ENCODE data around the gene EPSTI1. TPM values are rescaled to one million over a fixed set of nuclear protein-coding genes. Genes with fewer than 3 reads are reported as not detected.

The EPSTI1 gene
- total and polyA plus RNA-seq, 8 donors, result 3.5 to 115 (median 5.2) TPM; not detected in 1

GRCh38 chr13:42892760-42893159 lies 99.3 kb downstream of the EPSTI1 start:
- H3K4me3 ChIP-seq, result no peak overlapping the region
- no peak overlapping the region for H3K27ac ChIP-seq
- no peak for DNase-seq
- peaks cover 6 to 8% (median 7%) of the 10 kb centered on the region in 4 donors for H3K4me1 ChIP-seq
- 76 to 89% (median 83%) methylated on average over 3 of the region's 3 CpGs for WGBS, 5 donors
- TF ChIP-seq EP300 (IDR thresholded peaks at IDR 0.05) (no peak), POLR2A (IDR thresholded peaks at IDR 0.05) (no peak), CTCF (IDR thresholded peaks at IDR 0.05) (no peak), POLR2AphosphoS5 (IDR thresholded peaks at IDR 0.05) (no peak)
- peaks cover 0 to 23% (median 7%) of the 10 kb centered on the region in 4 donors for H3K36me3 ChIP-seq
- no peaks in the 10 kb centered on the region for H3K27me3 ChIP-seq
- no peaks in the 10 kb centered on the region for H3K9me3 ChIP-seq
- intact Hi-C loops (cut with DNase I; ENCODE audit: low total_unique reads), result no loop called here

- no peak for TF ChIP-seq EP300 (IDR thresholded peaks at IDR 0.05)
- peak in 1 of 3 donors; percentile 31 for TF ChIP-seq POLR2AphosphoS5 (IDR thresholded peaks at IDR 0.05)
- H3K27ac ChIP-seq, result peak overlapping the region in 2 of 5 donors; percentile 30 to 60
- WGBS, 5 donors, result 74 to 94% (median 87%) methylated on average over 3 of the region's 3 CpGs
- peaks cover 0 to 17% (median 7%) of the 10 kb centered on the region in 4 donors for H3K36me3 ChIP-seq
- no peak for DNase-seq
- H3K9me3 ChIP-seq, result no peaks in the 10 kb centered on the region
- intact Hi-C loops (cut with DNase I; ENCODE audit: low total_unique reads), result no loop called here
- H3K27me3 ChIP-seq, result no peaks in the 10 kb centered on the region
- H3K4me1 ChIP-seq, result peaks cover 6 to 8% (median 7%) of the 10 kb centered on the region in 4 donors
- H3K4me3 ChIP-seq, result no peak overlapping the region
These were observed 100.5 kb downstream of the EPSTI1 start for GRCh38 chr13:42891591-42891990.

GRCh38 chr13:42885325-42885724 lies 106.7 kb downstream of the EPSTI1 start:
- Histone ChIP-seq H3K4me1 (peaks cover 0 to 8% (median 2%) of the 10 kb centered on the region in 4 donors), H3K4me3 (no peak overlapping the region), H3K9me3 (no peaks in the 10 kb centered on the region), H3K27ac (no peak overlapping the region), H3K27me3 (no peaks in the 10 kb centered on the region), H3K36me3 (peaks cover 0 to 15% (median 7%) of the 10 kb centered on the region in 4 donors)
- intact Hi-C loops (cut with DNase I; ENCODE audit: low total_unique reads), result no loop called here
- DNase-seq, result no peak
- WGBS, 5 donors, result 85 to 89% (median 88%) methylated on average over 8 of the region's 8 CpGs
- TF ChIP-seq EP300 (IDR thresholded peaks at IDR 0.05) (no peak), CTCF (IDR thresholded peaks at IDR 0.05) (no peak), POLR2A (IDR thresholded peaks at IDR 0.05) (no peak), POLR2AphosphoS5 (IDR thresholded peaks at IDR 0.05) (no peak)

GRCh38 chr13:42883771-42884467 lies 108.1 kb downstream of the EPSTI1 start:
- DNase-seq, result peak in 1 of 2 donors; percentile 70
- Histone ChIP-seq H3K4me1 (peaks cover 0 to 8% (median 2%) of the 10 kb centered on the region in 4 donors), H3K4me3 (no peak overlapping the region), H3K9me3 (no peaks in the 10 kb centered on the region), H3K27ac (no peak overlapping the region), H3K36me3 (peaks cover 0 to 15% (median 7%) of the 10 kb centered on the region in 4 donors), H3K27me3 (no peaks in the 10 kb centered on the region)
- intact Hi-C loops (cut with DNase I; ENCODE audit: low total_unique reads), result no loop called here
- TF ChIP-seq POLR2A (IDR thresholded peaks at IDR 0.05), result no peak
- TF ChIP-seq EP300 (IDR thresholded peaks at IDR 0.05), result no peak
- TF ChIP-seq POLR2AphosphoS5 (IDR thresholded peaks at IDR 0.05), result no peak
- 40 to 47% (median 43%) methylated on average over 6 of the region's 6 CpGs for WGBS, 5 donors

GRCh38 chr13:42883142-42883541 lies 108.9 kb downstream of the EPSTI1 start:
- no peak for TF ChIP-seq EP300 (IDR thresholded peaks at IDR 0.05)
- no peak for TF ChIP-seq POLR2AphosphoS5 (IDR thresholded peaks at IDR 0.05)
- no peak for TF ChIP-seq POLR2A (IDR thresholded peaks at IDR 0.05)
- TF ChIP-seq CTCF (IDR thresholded peaks at IDR 0.05), result no peak
- Histone ChIP-seq H3K9me3 (no peaks in the 10 kb centered on the region), H3K27ac (no peak overlapping the region), H3K27me3 (no peaks in the 10 kb centered on the region), H3K4me1 (peaks cover 0 to 8% (median 2%) of the 10 kb centered on the region in 4 donors), H3K4me3 (no peak overlapping the region), H3K36me3 (peaks cover 0 to 7% (median under 1%) of the 10 kb centered on the region in 4 donors)
- intact Hi-C loops (cut with DNase I; ENCODE audit: low total_unique reads), result no loop called here
- DNase-seq, result no peak
- 70 to 79% (median 77%) methylated on average over 1 of the region's 1 CpG for WGBS, 5 donors
